ENCODE results near the gene KCNF1. TPM values are rescaled to one million over a fixed set of nuclear protein-coding genes. Genes with fewer than 3 reads are reported as not detected.

KCNF1 gene
- total and polyA plus RNA-seq, 10 of the 15 experiments (the other 5 are each of a cell fraction or from before 2014, with no cell fraction given), result not detected

GRCh38 chr2:10895231-10895630, 16.5 kb upstream of the KCNF1 start (continued):
- no peak for TF ChIP-seq REST (IDR thresholded peaks at IDR 0.05; ENCODE audit: low read depth, low read length)
- no peak for TF ChIP-seq BMI1 (IDR thresholded peaks at IDR 0.05; ENCODE audit: borderline replicate concordance)

- no TSS peak for BruUV-seq (replicated peaks)
- SMC1A ChIA-PET (ENCODE audit: uncharacterized antibody, unreplicated experiment), result interaction anchor here (1.3 to 1.4 kb wide), 2 partner anchors 14 to 62 kb away, joined by 4 read pairs; no protein-coding TSS in a partner anchor
- WGBS (ENCODE audit: insufficient coverage, insufficient replicate concordance, low lambda C conversion rate, missing lambda C conversion rate), result 66% methylated on average over 4 of the region's 4 CpGs
Measured at GRCh38 chr2:10897956-10898355, 13.8 kb upstream of the KCNF1 start.

More at GRCh38 chr2:10897956-10898355, 13.8 kb upstream of the KCNF1 start:
- ATAC-seq, result no peak
- Histone ChIP-seq H3K4me2 (ENCODE audit: control insufficient read depth, insufficient read depth) (no peak overlapping the region), H3K9ac (ENCODE audit: control insufficient read depth, insufficient read depth, low read length) (no peak overlapping the region), H2AFZ (ENCODE audit: control insufficient read depth, low read depth, low read length) (no peak overlapping the region), H3K4me1 (ENCODE audit: control insufficient read depth, insufficient read depth, low read length) (no peaks in the 10 kb centered on the region), H3K4me3 (no peak overlapping the region), H3K27me3 (replicated peaks in 1 of 2; ENCODE audit: control insufficient read depth in 2 of 2, insufficient read depth in 2 of 2, low read length in 1 of 2) (peaks cover 0 to 3% of the 10 kb centered on the region in 2 experiments; a peak in 1 of 4 replicates), H3K36me3 (ENCODE audit: control insufficient read depth in 2 of 2, insufficient read depth in 2 of 2, low read length in 1 of 2) (no peaks in the 10 kb centered on the region), H3K27ac (ENCODE audit: control insufficient read depth, insufficient read depth) (no peak overlapping the region), H4K20me1 (ENCODE audit: control insufficient read depth, insufficient read depth) (no peaks in the 10 kb centered on the region), H3K9me3 (replicated peaks; ENCODE audit: control insufficient read depth, insufficient read depth, low read length) (no peaks in the 10 kb centered on the region), H3K79me2 (ENCODE audit: control insufficient read depth, insufficient read depth, low read length) (no peaks in the 10 kb centered on the region)
- in situ Hi-C loops (cut with MboI) (loop anchor here (5.0 kb wide), 1 partner anchor 61 kb away; no protein-coding TSS in a partner anchor), intact Hi-C loops (cut with micrococcal nuclease; ENCODE audit: unreplicated experiment) (loop anchor here (5.0 kb wide), 1 partner anchor 51 kb away; no protein-coding TSS in a partner anchor)
- ChIA-PET POLR2A (no interaction called here), CTCF (interaction anchor here (1.7 to 1.8 kb wide), 2 partner anchors 62 to 64 kb away, joined by 4 to 9 read pairs; no protein-coding TSS in a partner anchor), RAD21 (ENCODE audit: unreplicated experiment) (interaction anchor here (1.4 kb wide), 1 partner anchor 63 kb away, joined by 3 read pairs; no protein-coding TSS in a partner anchor)
- no peak for FAIRE-seq
- no peak for DNase-seq (ENCODE audit: low read depth, low spot score)
- no peak for TF ChIP-seq JUND (IDR thresholded peaks at IDR 0.05; ENCODE audit: low read depth, low read length)
- TF ChIP-seq IKZF1 (conservative IDR thresholded peaks at IDR 0.05), result no peak
- TF ChIP-seq GATAD2B (conservative IDR thresholded peaks at IDR 0.05; ENCODE audit: low read depth), result no peak
- TF ChIP-seq RAD51 (IDR thresholded peaks at IDR 0.05), result no peak
- no peak for TF ChIP-seq NFIC (IDR thresholded peaks at IDR 0.05; ENCODE audit: low read depth, low read length)
